Vagina (tissue), 2 donors: ENCODE measurements around the gene CCSER2.
"Not testable (repeated sequence)": the region's sequence is repeated elsewhere in the genome, so short reads cannot be mapped to it uniquely, and the experiment has no call there.

Experiments used
- POLR2A ChIP-seq, 2 donors: fragments of 450-650 bp; IDR thresholded peaks; one replicate each; pipeline ENCODE4 v1.6.1; 2017; ENCODE audit warnings: antibody characterized with exemption in 2 of 2, mild to moderate bottlenecking in 2 of 2, moderate library complexity in 2 of 2
- POLR2AphosphoS5 ChIP-seq, 2 donors: sonication (generic); formaldehyde crosslinking; IDR thresholded peaks; one replicate each; pipeline ENCODE4 v1.9.0; 2017; ENCODE audit warnings: antibody characterized with exemption in 2 of 2, mild to moderate bottlenecking in 2 of 2, low read depth in 1 of 2; ENCODE audit not compliant: insufficient read depth in 1 of 2
- TF ChIP-seq, protein P1 (sequence below), 3 experiments: fragments of 450-650 bp in 2 of 3; fragments of 200-600 bp in 1 of 3; sonication (generic) in 1 of 3; IDR thresholded peaks; one replicate each; pipeline ENCODE4 v1.5.1; 2017 to 2019; ENCODE audit warnings: antibody characterized with exemption in 3 of 3, mild to moderate bottlenecking in 2 of 3, moderate library complexity in 2 of 3

DNA sequence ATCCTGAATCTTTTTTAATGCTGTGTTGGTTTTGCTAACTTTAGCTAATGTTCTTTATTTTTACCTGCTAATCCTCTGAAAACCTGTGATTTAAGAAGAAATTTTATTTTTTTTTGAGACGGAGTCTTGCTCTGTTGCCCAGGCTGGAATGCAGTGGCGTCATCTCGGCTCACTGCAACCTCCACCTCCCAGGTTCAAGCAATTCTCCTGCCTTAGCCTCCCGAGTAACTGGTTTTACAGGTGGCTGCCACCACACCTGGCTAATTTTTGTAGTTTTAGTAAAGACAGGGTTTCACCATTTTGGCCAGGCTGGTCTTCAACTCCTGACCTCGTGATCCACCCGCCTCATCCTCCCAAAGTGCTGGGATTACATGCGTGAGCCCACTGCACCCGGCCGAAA, 170.7 kb downstream of the CCSER2 start:
- TF ChIP-seq POLR2A (IDR thresholded peaks at IDR 0.05); POLR2AphosphoS5 (IDR thresholded peaks at IDR 0.05; ENCODE audit: insufficient read depth in 1 of 2, low read depth in 1 of 2): not testable (repeated sequence)
- TF ChIP-seq, protein P1, sequence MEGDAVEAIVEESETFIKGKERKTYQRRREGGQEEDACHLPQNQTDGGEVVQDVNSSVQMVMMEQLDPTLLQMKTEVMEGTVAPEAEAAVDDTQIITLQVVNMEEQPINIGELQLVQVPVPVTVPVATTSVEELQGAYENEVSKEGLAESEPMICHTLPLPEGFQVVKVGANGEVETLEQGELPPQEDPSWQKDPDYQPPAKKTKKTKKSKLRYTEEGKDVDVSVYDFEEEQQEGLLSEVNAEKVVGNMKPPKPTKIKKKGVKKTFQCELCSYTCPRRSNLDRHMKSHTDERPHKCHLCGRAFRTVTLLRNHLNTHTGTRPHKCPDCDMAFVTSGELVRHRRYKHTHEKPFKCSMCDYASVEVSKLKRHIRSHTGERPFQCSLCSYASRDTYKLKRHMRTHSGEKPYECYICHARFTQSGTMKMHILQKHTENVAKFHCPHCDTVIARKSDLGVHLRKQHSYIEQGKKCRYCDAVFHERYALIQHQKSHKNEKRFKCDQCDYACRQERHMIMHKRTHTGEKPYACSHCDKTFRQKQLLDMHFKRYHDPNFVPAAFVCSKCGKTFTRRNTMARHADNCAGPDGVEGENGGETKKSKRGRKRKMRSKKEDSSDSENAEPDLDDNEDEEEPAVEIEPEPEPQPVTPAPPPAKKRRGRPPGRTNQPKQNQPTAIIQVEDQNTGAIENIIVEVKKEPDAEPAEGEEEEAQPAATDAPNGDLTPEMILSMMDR (IDR thresholded peaks at IDR 0.05): not testable (repeated sequence)
